GM19035 (cell line): Measurements from ENCODE around the gene PLXDC2.

Experiments used
- ATAC-seq: cut with Tn5 transposase; IDR thresholded peaks from one replicate; pipeline ENCODE4 v1.9.1; 2021; ENCODE audit not compliant: unreplicated experiment

The PLXDC2 gene

GRCh38 chr10:20105236-20105635, 289.0 kb downstream of the PLXDC2 start:
- no peak for ATAC-seq

GRCh38 chr10:20105931-20106330, 289.7 kb downstream of the PLXDC2 start:
- ATAC-seq: no peak

DNA sequence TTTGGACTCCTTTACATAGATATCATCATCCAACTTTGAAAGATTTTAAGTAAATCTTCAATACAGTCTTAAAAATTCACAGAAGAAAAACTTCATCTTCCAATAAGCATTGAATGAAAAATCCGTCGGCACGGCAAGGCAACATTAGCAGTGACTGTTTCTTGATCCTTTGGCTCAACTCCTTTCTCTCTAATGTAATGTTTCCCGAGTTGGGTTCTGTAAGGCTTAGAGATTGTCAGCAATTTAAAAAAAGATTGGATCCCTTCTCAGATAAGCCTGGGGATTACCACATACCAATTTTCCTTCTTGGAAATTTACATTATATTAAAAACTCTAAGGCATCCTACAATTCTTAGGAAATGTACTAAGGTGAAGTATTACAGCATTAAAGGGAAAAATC, 291.8 kb downstream of the PLXDC2 start:
- no peak for ATAC-seq

GRCh38 chr10:20109613-20110012, 293.4 kb downstream of the PLXDC2 start:
- no peak for ATAC-seq

GRCh38 chr10:20110125-20111100, 294.2 kb downstream of the PLXDC2 start:
- no peak for ATAC-seq

DNA sequence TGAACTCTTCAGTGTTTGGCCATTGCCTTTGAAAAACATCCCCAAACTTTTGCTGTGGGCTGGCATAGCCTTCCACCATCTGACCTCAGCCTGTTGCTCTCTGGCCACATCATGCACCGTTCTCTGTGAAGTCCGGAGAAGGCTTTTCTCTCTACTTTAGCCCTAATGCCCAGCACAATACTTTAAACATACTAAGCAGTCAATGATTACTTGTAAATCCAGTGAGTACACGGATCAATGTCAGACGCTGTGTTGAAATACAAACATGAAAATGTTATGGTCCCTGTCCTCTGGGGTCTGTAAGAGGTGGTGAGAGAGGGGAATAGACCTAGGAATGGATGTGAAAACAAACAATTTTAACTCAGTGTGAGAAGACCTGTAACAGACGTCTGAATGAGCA, 297.9 kb downstream of the PLXDC2 start:
- ATAC-seq: no peak

DNA sequence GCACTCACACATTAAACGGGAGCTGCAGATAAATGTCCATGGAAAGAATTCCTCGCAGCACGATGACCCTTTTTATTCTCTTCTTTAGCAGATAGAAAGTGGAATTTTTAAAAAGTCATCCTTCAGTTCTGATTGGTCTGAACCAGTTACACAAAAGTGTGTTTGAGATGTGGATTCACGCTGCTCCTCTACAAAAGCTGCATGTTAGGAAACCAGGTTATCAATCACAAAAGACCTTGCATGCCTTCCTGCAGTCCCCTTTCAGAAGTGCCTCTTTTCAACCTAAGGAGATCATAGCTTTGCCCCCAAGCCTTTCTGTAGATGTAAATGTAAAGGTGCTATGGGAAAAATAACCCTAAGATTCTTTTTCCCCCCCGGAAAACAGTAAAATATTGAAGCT, 299.7 kb downstream of the PLXDC2 start:
- no peak for ATAC-seq

GRCh38 chr10:20117471-20117870, 301.2 kb downstream of the PLXDC2 start:
- ATAC-seq: no peak

GRCh38 chr10:20118119-20118518, 301.9 kb downstream of the PLXDC2 start:
- ATAC-seq: no peak

- no peak for ATAC-seq
Measured at GRCh38 chr10:20128811-20129210, 312.6 kb downstream of the PLXDC2 start.

GRCh38 chr10:20132816-20133215, 316.6 kb downstream of the PLXDC2 start:
- ATAC-seq: no peak

GRCh38 chr10:20133669-20134189, 317.5 kb downstream of the PLXDC2 start:
- no peak for ATAC-seq

DNA sequence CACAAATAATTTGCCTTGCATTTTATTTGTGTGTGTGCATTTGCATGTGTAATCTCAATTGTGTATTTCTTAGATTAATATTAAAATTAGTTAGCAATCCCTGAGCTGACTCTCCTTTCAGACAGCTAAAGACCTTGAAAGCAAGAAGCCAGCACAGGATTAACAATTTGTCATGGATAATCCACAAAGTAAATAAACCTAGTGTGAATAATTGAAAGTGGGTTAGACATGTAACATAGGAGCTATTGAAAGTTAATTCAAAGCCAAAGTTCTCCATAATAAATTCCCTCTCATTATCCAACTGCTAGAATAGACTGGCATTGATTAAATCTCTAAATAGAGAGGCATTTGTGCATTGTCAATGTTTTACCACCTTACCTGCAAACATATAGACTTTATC, 326.1 kb downstream of the PLXDC2 start:
- ATAC-seq: no peak

- ATAC-seq: no peak
Measured at GRCh38 chr10:20144268-20144667, 328.0 kb downstream of the PLXDC2 start.

DNA sequence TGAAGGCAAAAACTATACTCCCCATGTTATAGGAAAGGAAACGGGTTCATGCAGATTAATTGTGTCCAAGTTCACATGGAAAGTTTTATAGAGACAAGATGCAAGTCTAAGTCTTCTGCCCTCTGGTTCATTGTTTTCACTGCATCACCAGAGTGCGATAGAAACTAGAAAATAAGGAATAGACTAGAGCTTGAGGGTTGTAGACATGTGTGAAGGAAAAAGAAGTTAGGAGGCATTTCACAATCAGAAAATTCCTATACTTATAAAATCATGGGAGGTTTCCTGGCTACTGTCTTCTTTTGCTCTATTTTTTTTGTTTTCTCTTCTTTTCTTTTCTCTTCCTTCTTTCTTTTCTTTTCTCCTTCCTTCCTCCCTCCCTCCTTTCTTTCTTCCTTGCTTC, 329.8 kb downstream of the PLXDC2 start:
- no peak for ATAC-seq

GRCh38 chr10:20147684-20148083, 331.5 kb downstream of the PLXDC2 start:
- no peak for ATAC-seq

DNA sequence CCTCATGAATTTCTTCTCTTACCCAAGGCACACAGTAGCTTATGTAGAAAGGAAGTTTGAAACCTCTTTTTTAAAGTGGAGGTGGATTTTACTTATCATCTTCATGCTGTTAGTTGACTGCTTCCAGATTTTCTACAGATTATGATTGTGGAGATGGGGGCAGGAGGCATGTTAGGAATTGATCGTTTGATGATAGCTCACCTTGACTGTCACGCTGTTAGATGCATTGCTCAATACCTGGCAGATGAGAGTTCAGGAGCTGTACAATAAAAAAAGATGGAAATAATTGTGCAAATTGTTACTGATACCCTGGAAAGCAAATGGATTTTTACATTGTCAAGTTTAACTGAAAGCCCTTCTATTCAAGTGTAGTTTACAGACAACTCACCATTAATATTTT, 340.3 kb downstream of the PLXDC2 start:
- no peak for ATAC-seq

DNA sequence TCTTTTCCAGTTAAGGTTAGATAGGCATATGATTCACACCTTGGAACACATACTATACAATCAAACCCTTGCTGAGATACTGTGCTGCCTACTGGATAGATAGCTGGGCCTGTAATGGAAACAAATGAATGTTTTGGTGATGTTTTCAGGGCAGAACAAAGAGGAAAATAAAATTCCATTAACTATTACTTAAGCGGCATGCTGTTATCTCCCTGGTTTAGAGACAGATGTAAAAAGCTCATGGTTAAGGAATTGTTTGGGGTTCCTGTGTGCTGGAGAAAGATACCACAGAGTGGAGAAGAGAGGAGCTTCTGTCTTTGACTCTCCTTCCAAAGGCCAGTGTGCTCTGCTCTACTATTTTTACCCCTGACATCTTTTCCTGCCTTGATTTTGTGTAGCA, 341.1 kb downstream of the PLXDC2 start:
- ATAC-seq: no peak

DNA sequence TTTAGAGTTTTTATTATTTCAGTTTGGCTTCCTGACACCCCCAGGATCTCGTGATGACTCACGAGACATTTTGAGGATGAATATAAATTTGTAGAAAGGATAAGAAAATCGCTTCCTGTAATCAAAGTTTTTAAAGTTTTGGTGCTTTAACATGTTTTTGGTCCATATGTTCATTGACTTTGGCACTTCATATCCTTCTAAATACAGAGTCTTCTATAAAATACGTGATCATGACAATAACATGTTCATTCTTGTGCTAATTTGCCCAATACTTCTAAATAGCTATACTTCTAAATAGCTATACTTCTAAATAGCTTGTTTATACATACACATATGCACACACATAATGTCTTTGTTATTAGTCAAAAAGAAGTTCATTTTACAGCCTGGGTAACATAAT, 341.9 kb downstream of the PLXDC2 start:
- ATAC-seq: no peak

DNA sequence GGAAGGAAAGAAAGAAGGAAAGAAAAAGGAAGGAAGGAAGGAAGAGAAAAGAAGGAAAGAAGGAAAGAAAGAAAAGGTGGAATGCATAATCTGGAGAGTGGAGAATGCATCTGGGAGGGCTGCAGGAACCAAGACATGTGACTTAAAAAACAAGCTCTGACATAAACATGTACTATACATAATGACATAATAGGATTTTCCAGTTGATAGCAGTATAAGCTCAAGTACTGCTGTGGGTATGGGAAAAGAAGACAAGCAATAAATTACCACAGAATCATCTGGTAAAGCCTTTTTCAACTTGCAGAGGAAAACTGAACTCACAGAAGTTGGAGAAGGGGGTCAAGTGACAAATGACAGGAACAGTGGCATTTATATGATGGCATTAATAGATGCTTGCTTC, 345.9 kb downstream of the PLXDC2 start:
- ATAC-seq: no peak

GRCh38 chr10:20166096-20166675, 350.0 kb downstream of the PLXDC2 start:
- ATAC-seq: no peak

GRCh38 chr10:20170661-20171060, 354.4 kb downstream of the PLXDC2 start:
- no peak for ATAC-seq
